Activated naive CD8-positive, alpha-beta T cell treated with anti-CD3 and anti-CD28 coated beads, Interleukin-2, amount 50 U/mL, for 24 hours (primary cell): ENCODE data around the gene SP6.

Experiments used
- ATAC-seq: fragments of 150-1000 bp; cut with Tn5 transposase; one replicate; pipeline ENCODE4 v1.10.0; 2021
- DNase-seq: peaks from one replicate; pipeline ENCODE4 v3.0.0; 2021
- H3K27ac Mint-ChIP-seq: one replicate; pipeline ENCODE4 v1.8.0; 2021; ENCODE audit warnings: mild to moderate bottlenecking, mixed read lengths
- H3K27me3 Mint-ChIP-seq: one replicate; pipeline ENCODE4 v1.8.0; 2021; ENCODE audit warnings: mixed read lengths
- H3K36me3 Mint-ChIP-seq: one replicate; pipeline ENCODE4 v1.8.0; 2021; ENCODE audit warnings: low read depth, mixed read lengths
- H3K4me1 Mint-ChIP-seq: one replicate; pipeline ENCODE4 v1.8.0; 2021; ENCODE audit warnings: mixed read lengths
- H3K4me3 Mint-ChIP-seq: one replicate; pipeline ENCODE4 v1.8.0; 2021; ENCODE audit warnings: mild to moderate bottlenecking, moderate library complexity, mixed read lengths
- H3K9me3 Mint-ChIP-seq: one replicate; pipeline ENCODE4 v1.8.0; 2021; ENCODE audit warnings: mixed read lengths

Gene SP6

DNA sequence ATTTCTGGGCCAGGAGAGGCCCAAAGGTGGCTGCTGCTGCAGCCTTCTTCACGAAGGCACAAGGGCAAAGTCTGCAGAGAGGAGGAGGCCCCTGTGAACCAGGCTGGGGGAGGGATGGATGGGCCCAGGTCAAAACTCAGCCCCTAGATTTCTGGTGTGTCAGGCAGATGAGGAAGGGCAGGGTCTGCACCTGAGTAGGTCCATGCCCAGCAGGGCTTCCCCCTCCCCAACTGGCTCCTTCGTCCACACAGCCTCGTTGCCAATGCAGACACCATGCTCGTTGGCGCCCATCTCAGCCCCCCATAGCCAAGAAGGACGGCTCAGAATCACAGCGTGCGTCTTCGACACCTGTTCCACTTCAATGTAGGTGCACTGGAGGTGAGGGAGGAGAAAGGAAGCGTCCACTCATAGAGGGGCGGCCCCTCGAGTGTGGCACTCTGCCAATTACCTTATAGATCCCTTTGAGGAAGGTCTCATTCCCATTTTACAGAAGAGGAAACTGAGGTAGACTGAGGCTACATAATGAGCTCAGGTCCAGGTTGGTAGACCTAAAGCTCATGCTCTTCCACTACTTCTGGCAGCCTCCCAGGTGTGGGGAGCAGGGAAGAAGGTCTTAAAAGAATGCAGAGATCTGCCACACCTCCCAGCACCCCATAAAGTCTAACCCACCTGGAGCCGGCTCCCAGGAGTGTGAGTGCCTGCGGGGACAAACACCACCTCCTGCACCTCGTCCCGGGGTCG is 10.8 kb downstream of the SP6 start:
- Mint-ChIP-seq H3K27me3 (peaks cover 11% of the 10 kb centered on the region), H3K27ac (no peak overlapping the region), H3K4me1 (peaks cover 33% of the 10 kb centered on the region), H3K4me3 (peak overlapping the region; percentile 93), H3K9me3 (no peaks in the 10 kb centered on the region), H3K36me3 (no peaks in the 10 kb centered on the region)
- ATAC-seq = no peak
- no peak for DNase-seq

DNA sequence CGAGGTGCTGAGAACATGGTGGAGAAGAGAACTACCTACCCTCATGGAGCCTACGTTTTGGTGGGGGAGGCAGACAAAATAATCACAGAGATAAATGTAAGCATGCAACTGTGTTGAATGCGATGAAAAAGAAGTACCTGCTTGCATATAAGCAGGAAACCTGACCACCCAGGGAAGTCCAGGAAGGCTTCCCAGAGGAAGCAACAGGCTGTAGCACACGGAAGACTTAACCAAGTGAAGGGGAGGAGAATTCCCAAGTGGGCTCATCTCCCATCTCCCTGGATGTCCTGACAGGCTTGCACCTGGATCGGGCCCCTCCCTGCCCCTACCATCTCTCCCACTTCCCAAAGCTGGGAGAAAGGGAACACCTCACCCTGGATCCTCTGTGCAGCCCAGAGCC is 11.9 kb downstream of the SP6 start:
- H3K4me1 Mint-ChIP-seq = peaks cover 42% of the 10 kb centered on the region
- peaks cover under 1% of the 10 kb centered on the region for H3K27me3 Mint-ChIP-seq
- H3K9me3 Mint-ChIP-seq = no peaks in the 10 kb centered on the region
- ATAC-seq = no peak
- no peaks in the 10 kb centered on the region for H3K36me3 Mint-ChIP-seq
- DNase-seq = no peak
- no peak overlapping the region for H3K4me3 Mint-ChIP-seq
- no peak overlapping the region for H3K27ac Mint-ChIP-seq

DNA sequence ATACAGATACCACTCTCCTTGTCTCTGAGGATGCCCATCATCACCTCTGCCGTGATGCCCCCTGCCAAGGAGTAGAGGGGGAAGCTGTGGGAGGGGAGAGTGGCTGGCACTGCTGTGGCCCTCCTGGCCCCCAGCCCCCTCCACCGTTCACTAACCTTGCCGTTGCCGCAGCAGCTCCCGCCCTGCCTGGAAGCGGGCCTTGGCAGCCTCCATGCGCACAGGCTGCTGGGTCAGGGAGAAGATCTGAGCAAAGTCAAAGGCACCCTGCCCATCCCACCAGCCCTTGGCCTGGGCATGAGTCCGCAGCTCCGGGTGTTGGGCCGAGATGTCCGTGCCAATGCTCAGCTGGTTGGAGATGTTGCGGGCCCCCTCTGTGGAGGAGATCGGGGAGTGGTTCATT is 12.3 kb downstream of the SP6 start:
- no peaks in the 10 kb centered on the region for H3K27me3 Mint-ChIP-seq
- peaks cover 45% of the 10 kb centered on the region for H3K4me1 Mint-ChIP-seq
- H3K36me3 Mint-ChIP-seq = no peaks in the 10 kb centered on the region
- no peak for ATAC-seq
- no peak overlapping the region for H3K4me3 Mint-ChIP-seq
- no peak for DNase-seq
- H3K9me3 Mint-ChIP-seq = no peaks in the 10 kb centered on the region
- no peak overlapping the region for H3K27ac Mint-ChIP-seq

DNA sequence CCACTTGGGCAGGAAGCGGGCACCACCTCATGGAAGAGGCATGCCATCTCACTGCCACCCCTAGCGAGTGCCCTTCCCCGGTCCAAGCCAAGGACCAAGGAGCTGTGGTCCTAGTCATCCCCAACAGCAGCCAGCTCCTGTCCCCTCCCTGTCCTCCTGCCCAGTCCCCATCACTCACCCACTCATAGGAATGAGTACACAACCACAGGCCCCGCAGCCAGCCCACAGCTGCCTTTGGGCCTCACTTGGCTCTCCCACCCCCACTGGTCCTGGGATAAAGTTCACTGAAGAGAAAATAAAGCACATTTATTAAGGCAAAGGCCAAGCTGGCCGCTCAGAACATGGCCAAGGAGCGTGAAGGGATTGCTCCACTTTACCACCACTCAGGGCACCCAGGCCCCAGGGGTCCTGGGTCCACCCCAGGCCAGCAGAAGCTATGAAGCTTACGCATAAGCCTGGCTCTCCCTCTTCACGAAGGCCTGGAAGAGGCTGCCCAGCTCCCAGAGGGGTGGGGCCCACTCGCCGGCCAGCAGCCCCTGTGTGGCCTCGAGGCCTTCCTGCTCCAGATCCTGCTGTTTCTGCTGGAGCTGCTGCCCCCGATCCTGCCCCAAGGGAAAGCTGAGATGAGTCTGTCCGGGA is 13.4 kb downstream of the SP6 start:
- H3K27me3 Mint-ChIP-seq = no peaks in the 10 kb centered on the region
- H3K36me3 Mint-ChIP-seq = no peaks in the 10 kb centered on the region
- DNase-seq = no peak
- no peak overlapping the region for H3K27ac Mint-ChIP-seq
- ATAC-seq = no peak
- no peaks in the 10 kb centered on the region for H3K9me3 Mint-ChIP-seq
- no peak overlapping the region for H3K4me3 Mint-ChIP-seq
- peaks cover 41% of the 10 kb centered on the region for H3K4me1 Mint-ChIP-seq

DNA sequence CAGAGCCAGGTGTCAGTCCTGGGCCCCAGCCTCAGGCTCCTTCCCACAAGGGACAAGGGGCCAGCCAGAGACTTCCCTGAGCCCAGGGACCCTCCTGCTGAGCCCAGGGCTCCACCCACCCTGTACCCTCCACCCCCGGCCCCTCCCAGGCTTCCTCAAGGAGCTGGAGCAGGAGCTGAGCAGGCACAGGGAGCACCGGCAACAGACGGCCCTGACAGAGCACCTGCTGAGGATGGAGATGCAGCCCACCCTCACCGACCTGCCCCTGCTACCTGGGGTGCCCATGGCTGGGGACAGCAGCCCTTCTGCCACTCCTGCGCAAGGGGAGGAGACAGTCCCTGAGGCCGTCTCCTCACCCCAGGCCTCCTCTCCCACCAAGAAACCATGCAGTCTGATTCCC is 14.4 kb downstream of the SP6 start:
- Mint-ChIP-seq H3K4me3 (no peak overlapping the region), H3K9me3 (no peaks in the 10 kb centered on the region), H3K36me3 (no peaks in the 10 kb centered on the region), H3K27me3 (peaks cover under 1% of the 10 kb centered on the region), H3K27ac (no peak overlapping the region), H3K4me1 (peaks cover 40% of the 10 kb centered on the region)
- DNase-seq = no peak
- ATAC-seq = no peak

DNA sequence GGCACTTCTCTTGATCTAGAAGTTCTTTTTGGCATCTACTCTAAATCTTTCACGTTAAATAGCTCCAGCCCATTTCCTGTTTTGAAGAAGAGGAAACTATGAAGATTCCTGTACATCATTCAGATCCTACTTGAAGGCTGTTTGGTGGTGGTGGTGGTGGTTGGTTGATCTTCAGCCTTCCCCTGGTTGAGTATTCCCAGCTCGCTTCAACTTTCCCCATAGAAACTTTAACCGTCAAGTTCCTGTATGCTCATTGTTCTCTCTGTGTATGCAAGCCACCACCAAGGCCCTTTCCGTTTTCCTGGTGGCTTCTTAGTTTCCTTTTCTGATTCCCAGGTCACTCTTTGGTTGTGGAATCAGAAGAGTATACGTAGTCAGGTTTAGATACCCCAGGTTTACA is 16.2 kb downstream of the SP6 start:
- DNase-seq = no peak
- ATAC-seq = no peak
- Mint-ChIP-seq H3K4me3 (no peak overlapping the region), H3K36me3 (peaks cover 7% of the 10 kb centered on the region), H3K9me3 (no peaks in the 10 kb centered on the region), H3K27me3 (peaks cover 2% of the 10 kb centered on the region), H3K4me1 (peaks cover 40% of the 10 kb centered on the region), H3K27ac (no peak overlapping the region)

DNA sequence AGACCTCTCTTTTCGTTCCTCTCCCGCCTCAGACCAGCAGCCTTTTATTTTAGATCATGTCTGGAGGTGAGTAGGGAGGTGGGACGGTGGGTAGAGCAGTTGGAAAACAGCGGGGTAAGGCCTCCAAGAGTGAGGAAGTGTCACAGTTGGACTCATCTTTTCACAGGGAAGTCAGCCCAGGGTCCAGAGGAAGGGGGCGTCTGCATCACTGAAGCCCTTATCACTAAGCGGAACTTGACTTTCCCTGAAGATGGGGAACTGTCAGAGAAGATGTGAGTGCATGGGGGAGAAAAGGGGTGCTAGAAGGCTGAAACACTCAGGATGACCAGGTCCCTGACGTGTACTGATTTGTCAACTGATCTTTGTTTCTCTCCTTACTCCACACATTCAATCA is 19.0 kb downstream of the SP6 start:
- Mint-ChIP-seq H3K4me3 (peak overlapping the region; percentile 92), H3K9me3 (no peaks in the 10 kb centered on the region), H3K36me3 (peaks cover 17% of the 10 kb centered on the region), H3K27me3 (peaks cover 2% of the 10 kb centered on the region), H3K27ac (peak overlapping the region; percentile 82), H3K4me1 (peaks cover 46% of the 10 kb centered on the region)
- ATAC-seq (no peak), DNase-seq (no peak)

DNA sequence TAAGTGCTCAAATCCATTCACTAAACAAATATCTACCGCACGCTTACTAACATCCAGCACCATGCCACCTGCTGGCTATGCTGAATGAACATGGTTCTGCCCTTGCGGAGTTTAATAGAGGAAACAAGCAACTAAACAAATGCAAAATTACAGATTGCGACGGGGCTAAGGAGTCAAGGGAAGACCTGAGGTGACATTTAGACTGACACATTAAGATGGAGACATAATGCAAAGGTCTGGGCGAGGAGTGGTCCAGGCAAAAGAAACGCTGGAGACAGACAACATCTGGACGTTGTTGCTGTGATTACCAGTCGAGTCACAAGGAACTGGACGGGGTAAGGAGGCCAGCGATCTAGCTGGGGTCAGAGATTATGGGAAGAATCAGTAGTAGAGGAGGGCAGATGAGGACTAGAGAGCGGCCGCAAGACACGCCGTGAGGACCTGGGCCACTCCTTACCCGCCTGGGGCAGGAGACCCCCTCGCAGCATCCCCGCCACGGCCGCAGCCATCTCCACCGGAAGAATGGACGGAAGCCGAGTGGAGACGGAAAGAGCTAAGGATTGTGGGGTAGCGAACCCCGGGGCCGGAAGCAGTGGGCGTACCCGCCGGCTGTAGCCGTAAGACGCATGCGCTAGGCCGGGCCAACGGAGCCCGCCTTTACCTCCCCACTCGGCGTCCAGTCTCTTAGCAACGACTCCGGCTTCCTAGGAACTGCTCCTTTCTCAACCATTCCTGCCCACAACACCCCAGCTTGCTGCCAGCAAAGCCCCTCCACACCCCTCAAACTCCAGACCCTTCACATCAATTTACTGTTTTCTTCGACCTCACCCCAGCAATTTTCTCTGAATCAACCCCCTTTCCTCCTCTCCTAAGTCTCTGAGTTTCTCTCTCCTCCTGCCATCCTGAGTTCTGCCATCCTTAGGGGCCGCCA is 19.7 kb downstream of the SP6 start, which contains the start of the genes LRRC46 and MRPL10:
LRRC46 (plus strand) TSS at position 668 of the 931 bp plus-strand sequence. CDS start 320 bp downstream, outside the sequence.
MRPL10 (minus strand) TSS at position 539 of the 931 bp plus-strand sequence; CDS start at position 509, 30 bp downstream.
- Mint-ChIP-seq H3K9me3 (no peaks in the 10 kb centered on the region), H3K27me3 (peaks cover 2% of the 10 kb centered on the region), H3K4me3 (peak within 1 kb of the TSS; percentile 92), H3K36me3 (peaks cover 23% of the 10 kb centered on the region), H3K4me1 (peaks cover 46% of the 10 kb centered on the region), H3K27ac (peak within 1 kb of the TSS; percentile 82)
- peak; percentile 95 for DNase-seq
- peak; percentile 86 for ATAC-seq

DNA sequence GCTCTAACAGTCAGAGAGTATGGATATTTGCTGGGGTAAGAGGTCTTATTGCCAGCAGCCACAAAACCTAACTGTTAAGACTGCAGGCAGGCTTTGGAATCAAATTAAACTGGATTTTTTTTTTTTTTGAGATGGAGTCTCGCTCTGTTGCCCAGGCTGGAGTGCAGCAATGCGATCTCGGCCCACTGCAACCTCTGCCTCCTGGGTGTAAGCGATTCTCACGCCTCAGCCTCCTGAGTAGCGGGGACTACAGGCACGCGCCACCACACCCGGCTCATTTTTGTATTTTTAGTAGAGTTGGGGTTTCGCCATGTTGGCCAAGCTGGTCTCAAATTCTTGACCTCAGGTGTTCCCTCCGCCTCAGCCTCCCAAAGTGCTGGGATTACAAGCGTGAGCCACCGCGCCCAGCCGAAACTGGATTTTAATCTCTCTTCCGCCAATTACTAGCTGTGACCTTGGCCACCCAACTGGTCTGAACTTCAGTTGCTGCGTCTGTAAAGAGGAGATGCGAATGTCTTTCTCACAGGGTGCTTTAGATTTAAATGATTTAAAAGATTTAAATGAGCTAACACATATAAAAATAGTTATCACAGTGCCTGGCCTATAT is 20.5 kb downstream of the SP6 start:
- peak overlapping the region; percentile 92 for H3K4me3 Mint-ChIP-seq

DNA sequence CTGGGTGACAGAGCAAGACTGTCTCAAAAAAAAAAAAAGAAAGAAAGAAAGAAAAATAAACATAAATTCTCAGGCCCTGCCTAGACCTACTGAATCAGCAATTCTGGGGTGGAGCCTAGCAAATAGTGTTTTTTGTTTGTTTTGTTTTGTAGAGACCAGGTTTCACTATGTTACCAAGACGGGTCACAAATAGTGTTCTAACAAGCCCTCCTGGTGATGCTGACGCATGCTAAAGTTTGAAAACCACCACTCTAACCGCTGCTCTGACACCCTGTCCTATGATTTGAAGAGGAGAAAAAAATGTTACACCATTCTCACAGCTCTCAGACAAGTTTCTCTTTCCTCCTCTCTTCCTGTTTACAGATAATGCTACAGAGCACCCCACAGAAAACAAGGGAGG is 21.1 kb downstream of the SP6 start:
- DNase-seq (no peak), ATAC-seq (peak; percentile 34)
- H3K4me1 Mint-ChIP-seq = peaks cover 39% of the 10 kb centered on the region
- H3K9me3 Mint-ChIP-seq = no peaks in the 10 kb centered on the region
- peak overlapping the region; percentile 92 for H3K4me3 Mint-ChIP-seq
- H3K27me3 Mint-ChIP-seq = peaks cover 2% of the 10 kb centered on the region
- H3K36me3 Mint-ChIP-seq = peaks cover 31% of the 10 kb centered on the region
- H3K27ac Mint-ChIP-seq = peak overlapping the region; percentile 87

More for the DNA sequence above, 20.5 kb downstream of the SP6 start:
- no peak for DNase-seq
- peaks cover 2% of the 10 kb centered on the region for H3K27me3 Mint-ChIP-seq
- no peak for ATAC-seq
- H3K27ac Mint-ChIP-seq = peak overlapping the region; percentile 87
- H3K9me3 Mint-ChIP-seq = no peaks in the 10 kb centered on the region
- peaks cover 28% of the 10 kb centered on the region for H3K36me3 Mint-ChIP-seq
- peaks cover 41% of the 10 kb centered on the region for H3K4me1 Mint-ChIP-seq

DNA sequence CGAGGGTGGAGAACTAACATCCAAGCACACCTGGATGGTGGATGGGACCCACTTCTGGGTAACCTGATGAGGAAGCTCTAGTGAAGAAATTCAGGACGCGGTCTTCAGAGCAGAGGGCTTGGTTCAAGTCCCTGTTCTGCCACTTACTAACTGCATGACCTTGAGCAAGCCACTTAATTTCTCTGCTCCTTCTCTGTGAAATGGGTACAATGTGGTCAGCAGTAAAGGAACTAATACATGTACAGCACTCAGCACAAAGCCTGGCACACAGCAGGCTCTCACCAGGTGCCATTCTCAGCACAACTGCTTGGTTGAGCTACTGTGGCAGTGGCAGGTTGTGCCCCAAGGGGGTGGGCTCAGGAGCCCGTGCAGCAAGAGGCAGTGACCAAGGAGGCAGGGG is 27.4 kb downstream of the SP6 start:
- DNase-seq (no peak), ATAC-seq (no peak)
- H3K4me3 Mint-ChIP-seq = no peak overlapping the region
- peaks cover 21% of the 10 kb centered on the region for H3K4me1 Mint-ChIP-seq
- no peaks in the 10 kb centered on the region for H3K27me3 Mint-ChIP-seq
- no peaks in the 10 kb centered on the region for H3K9me3 Mint-ChIP-seq
- H3K27ac Mint-ChIP-seq = no peak overlapping the region
- peaks cover 31% of the 10 kb centered on the region for H3K36me3 Mint-ChIP-seq

DNA sequence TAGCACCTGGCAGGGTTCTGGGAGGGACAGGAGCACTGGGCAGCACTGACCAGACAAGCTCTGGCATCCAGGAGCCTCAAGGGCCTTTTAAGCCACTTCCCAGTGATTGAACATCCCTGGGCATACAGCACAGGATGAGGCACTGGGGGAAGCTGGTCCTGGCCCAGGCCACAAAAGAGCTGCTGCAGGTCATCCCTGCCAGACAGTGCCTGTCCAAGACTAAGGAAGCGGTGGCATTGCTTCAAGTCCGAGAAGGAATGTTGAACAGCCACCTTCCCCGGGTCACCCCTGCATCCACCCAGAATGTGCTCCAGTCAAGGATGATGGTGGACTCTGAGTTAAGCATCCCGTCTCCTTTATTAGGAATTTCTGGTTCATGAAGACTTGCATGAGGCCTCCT is 28.2 kb downstream of the SP6 start:
- H3K27ac Mint-ChIP-seq = peak overlapping the region; percentile 82

DNA sequence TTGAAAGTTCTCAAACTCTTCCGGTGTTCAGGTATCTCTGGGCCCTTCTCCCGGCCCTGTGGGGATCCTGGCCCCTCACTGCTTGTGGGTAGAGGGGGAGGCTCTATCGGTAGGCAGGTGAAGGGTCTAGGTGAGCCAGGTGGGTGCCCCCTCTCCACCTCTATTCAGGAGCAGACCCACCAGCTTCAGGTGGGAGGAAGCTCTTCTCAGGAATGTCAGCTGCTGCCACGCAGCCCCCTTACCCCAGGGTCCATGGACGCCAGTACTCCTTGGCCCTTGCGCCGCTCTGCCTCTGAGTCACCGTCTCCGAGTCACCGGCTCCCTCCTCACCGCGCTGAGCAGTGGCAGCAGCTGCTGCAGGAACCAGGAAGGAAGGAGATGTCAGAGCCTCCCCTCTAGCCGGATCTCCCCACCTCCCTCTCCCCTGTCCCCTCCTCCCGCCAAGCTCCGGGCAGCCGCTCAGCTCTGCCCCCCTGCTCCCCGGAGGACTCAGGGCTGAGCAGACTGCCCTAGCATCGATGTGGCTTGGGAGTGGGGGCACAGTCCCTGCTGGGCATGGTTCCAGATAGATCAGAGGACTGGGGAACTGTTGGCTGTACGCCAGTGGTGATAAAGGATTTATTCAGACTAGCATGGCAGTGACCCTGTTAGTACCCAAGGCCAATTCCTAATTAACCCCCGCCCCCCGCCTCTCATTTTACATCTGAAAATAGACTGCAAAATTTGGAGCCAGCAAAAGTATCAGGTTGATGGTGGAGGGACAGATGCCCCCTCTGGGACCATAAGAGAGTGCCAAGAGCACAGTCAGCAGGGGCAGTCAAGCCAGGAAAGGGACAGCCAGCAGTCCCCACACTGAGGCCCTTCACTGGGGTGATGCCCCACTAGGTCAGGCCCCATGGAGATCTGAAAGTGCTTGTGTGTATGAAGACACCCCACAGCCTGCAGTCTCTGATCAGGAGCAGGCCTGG is 29.3 kb downstream of the SP6 start, which contains the start of gene OSBPL7:
OSBPL7 (minus strand) TSS at position 371 of the 968 bp plus-strand sequence. CDS start 1,516 bp downstream, outside the sequence.
- peaks cover 20% of the 10 kb centered on the region for H3K4me1 Mint-ChIP-seq
- ATAC-seq = peak; percentile 98
- peaks cover 24% of the 10 kb centered on the region for H3K36me3 Mint-ChIP-seq
- H3K27ac Mint-ChIP-seq = peak within 1 kb of the TSS; percentile 82
- H3K9me3 Mint-ChIP-seq = no peaks in the 10 kb centered on the region
- DNase-seq = peak; percentile 76
- peak within 1 kb of the TSS; percentile 94 for H3K4me3 Mint-ChIP-seq
- H3K27me3 Mint-ChIP-seq = no peaks in the 10 kb centered on the region

More for the DNA sequence above, 28.2 kb downstream of the SP6 start:
- Mint-ChIP-seq H3K4me3 (peak overlapping the region; percentile 94), H3K27me3 (no peaks in the 10 kb centered on the region), H3K4me1 (peaks cover 20% of the 10 kb centered on the region), H3K36me3 (peaks cover 27% of the 10 kb centered on the region), H3K9me3 (no peaks in the 10 kb centered on the region)
- ATAC-seq = no peak
- no peak for DNase-seq
